IMR-90 (cell line): ENCODE measurements around the gene PLEKHA8. TPM values are rescaled to one million over a fixed set of nuclear protein-coding genes. Genes with fewer than 3 reads are reported as not detected.

Experiments used
- ATAC-seq: fragments of 200-7000 bp; cut with Tn5 transposase; 2 replicates; pipeline ENCODE4 v1.9.1; 2020; ENCODE audit warnings: low read depth, mild to moderate bottlenecking, moderate library complexity
- BruUV-seq: library from RNA; stranded (reverse); fragments of 400-500 nt; replicated peaks from 2 replicates; lab custom pipeline; 2021; lab: Mats Ljungman, UMichigan
- CTCF ChIA-PET: fragments of 300-600 bp; formaldehyde crosslinking; extraction: SDS; loops from one replicate; lab custom pipeline; 2021; ENCODE audit warnings: antibody characterized with exemption; lab: Yijun Ruan, JAX
- POLR2A ChIA-PET: fragments of 300-600 bp; sonication (Branson Sonifier 250); formaldehyde crosslinking; loops from one replicate; lab custom pipeline; 2022; ENCODE audit warnings: antibody characterized with exemption; ENCODE audit not compliant: unreplicated experiment; lab: Charles Lee
- DNase-seq: peaks from one replicate; pipeline ENCODE4 v3.0.0; 2013
- H2AFZ ChIP-seq: replicated peaks from 2 replicates; pipeline ENCODE3; 2013; ENCODE audit warnings: low read length, mild to moderate bottlenecking; ENCODE audit not compliant: poor library complexity
- H2AK5ac ChIP-seq: 2 replicates; pipeline ENCODE4 v1.6.1; 2013; ENCODE audit warnings: low read depth, low read length, inconsistent platforms
- H2AK9ac ChIP-seq: replicated peaks from 2 replicates; pipeline ENCODE3; 2013; ENCODE audit warnings: mild to moderate bottlenecking, low read depth, low read length, moderate library complexity; ENCODE audit not compliant: poor library complexity
- H2BK120ac ChIP-seq: 2 replicates; pipeline ENCODE4 v1.6.1; 2013; ENCODE audit warnings: low read depth, low read length, inconsistent platforms
- H2BK15ac ChIP-seq: 3 replicates; pipeline ENCODE4 v1.6.1; 2013; ENCODE audit warnings: low read depth, low read length, inconsistent platforms
- H2BK20ac ChIP-seq: 2 replicates; pipeline ENCODE4 v1.6.1; 2013; ENCODE audit warnings: low read depth, mild to moderate bottlenecking, inconsistent platforms, low read length, moderate library complexity
- H2BK5ac ChIP-seq: 2 replicates; pipeline ENCODE4 v1.6.1; 2013; ENCODE audit warnings: mild to moderate bottlenecking, low read depth, low read length, inconsistent platforms; ENCODE audit not compliant: poor library complexity, severe bottlenecking
- H3K14ac ChIP-seq: replicated peaks from 2 replicates; pipeline ENCODE4 v1.6.1; 2013; ENCODE audit warnings: low read depth, low read length, inconsistent platforms
- H3K18ac ChIP-seq: 2 replicates; pipeline ENCODE4 v1.6.1; 2013; ENCODE audit warnings: low read depth, low read length, control low read depth
- H3K23ac ChIP-seq: 2 replicates; pipeline ENCODE4 v1.6.1; 2013; ENCODE audit warnings: low read depth, low read length, inconsistent platforms
- H3K27ac ChIP-seq: 2 replicates; pipeline ENCODE4 v1.5.1; 2013; ENCODE audit warnings: mild to moderate bottlenecking, control low read depth, low read length; ENCODE audit not compliant: insufficient read depth
- H3K27me3 ChIP-seq: 2 replicates; pipeline ENCODE4 v1.6.1; 2013; ENCODE audit warnings: low read length; ENCODE audit not compliant: control insufficient read depth, insufficient read depth
- H3K36me3 ChIP-seq: 2 replicates; pipeline ENCODE4 v1.6.1; 2013; ENCODE audit warnings: low read length, mixed read lengths; ENCODE audit not compliant: control insufficient read depth, insufficient read depth
- H3K4ac ChIP-seq: 2 replicates; pipeline ENCODE4 v1.6.1; 2013; ENCODE audit warnings: low read depth, low read length, inconsistent platforms
- H3K4me1 ChIP-seq: 2 replicates; pipeline ENCODE4 v1.6.1; 2013; ENCODE audit warnings: low read length, mixed read lengths; ENCODE audit not compliant: control insufficient read depth, insufficient read depth
- H3K4me2 ChIP-seq: 2 replicates; pipeline ENCODE4 v1.6.1; 2013; ENCODE audit warnings: low read depth, mild to moderate bottlenecking, control low read depth, low read length, moderate library complexity
- H3K4me3 ChIP-seq: 2 replicates; pipeline ENCODE4 v1.5.1; 2013; ENCODE audit warnings: low read depth, mild to moderate bottlenecking, control low read depth, low read length, moderate library complexity; ENCODE audit not compliant: insufficient read depth
- H3K56ac ChIP-seq: 2 replicates; pipeline ENCODE4 v1.6.1; 2013; ENCODE audit warnings: low read length, inconsistent platforms; ENCODE audit not compliant: insufficient read depth; ENCODE audit errors: extremely low read depth
- H3K79me1 ChIP-seq, 2 experiments: 2 replicates each; pipeline ENCODE4 v1.6.1; 2013; ENCODE audit warnings: low read length in 2 of 2, inconsistent platforms in 1 of 2, low read depth in 1 of 2
- H3K9ac ChIP-seq: 2 replicates; pipeline ENCODE4 v1.6.1; 2013; ENCODE audit warnings: low read depth, low read length, control low read depth
- H3K9me1 ChIP-seq: 2 replicates; pipeline ENCODE4 v1.6.1; 2013; ENCODE audit warnings: low read length, inconsistent platforms; ENCODE audit not compliant: insufficient read depth
- H3K9me3 ChIP-seq: 2 replicates; pipeline ENCODE4 v1.6.1; 2013; ENCODE audit warnings: low read length; ENCODE audit not compliant: control insufficient read depth, insufficient read depth
- H4K20me1 ChIP-seq: 2 replicates; pipeline ENCODE4 v1.6.1; 2013; ENCODE audit warnings: low read length, inconsistent platforms; ENCODE audit not compliant: insufficient read depth
- H4K5ac ChIP-seq: 2 replicates; pipeline ENCODE4 v1.6.1; 2013; ENCODE audit warnings: mild to moderate bottlenecking, low read depth, low read length, control low read depth
- H4K8ac ChIP-seq, 2 experiments: 2 replicates each; pipeline ENCODE4 v1.6.1; 2013; ENCODE audit warnings: low read depth in 2 of 2, low read length in 2 of 2, control low read depth in 1 of 2, inconsistent platforms in 1 of 2
- H4K91ac ChIP-seq: 2 replicates; pipeline ENCODE4 v1.6.1; 2013; ENCODE audit warnings: low read depth, low read length, inconsistent platforms; ENCODE audit not compliant: insufficient read depth
- BHLHE40 ChIP-seq: fragments of 150-350 bp; IDR thresholded peaks from 2 replicates; pipeline ENCODE4 v1.6.1; 2016; ENCODE audit warnings: mild to moderate bottlenecking, low read depth, low read length
- CEBPB ChIP-seq: IDR thresholded peaks from 2 replicates; pipeline ENCODE4 v1.6.1; 2012; ENCODE audit warnings: low read depth, low read length, improper control_type of control experiment
- CHD1 ChIP-seq: IDR thresholded peaks from 2 replicates; pipeline ENCODE4 v1.6.1; 2012; ENCODE audit warnings: low read depth, low read length, improper control_type of control experiment
- CTCF ChIP-seq: conservative IDR thresholded peaks from 2 replicates; pipeline ENCODE4 v1.5.1; 2012; ENCODE audit warnings: mild to moderate bottlenecking, low read depth, low read length, improper control_type of control experiment
- ELK1 ChIP-seq: fragments of 150-350 bp; IDR thresholded peaks from 2 replicates; pipeline ENCODE4 v1.6.1; 2016; ENCODE audit warnings: low read depth, mild to moderate bottlenecking, low read length, moderate library complexity, borderline replicate concordance
- FOS ChIP-seq: fragments of 150-350 bp; IDR thresholded peaks from 2 replicates; pipeline ENCODE4 v1.6.1; 2016; ENCODE audit warnings: low read depth, low read length
- MAFK ChIP-seq: IDR thresholded peaks from 2 replicates; pipeline ENCODE4 v1.6.1; 2012; ENCODE audit warnings: low read depth, low read length, improper control_type of control experiment
- MAZ ChIP-seq: IDR thresholded peaks from 2 replicates; pipeline ENCODE4 v1.6.1; 2012; ENCODE audit warnings: low read depth, mild to moderate bottlenecking, low read length, improper control_type of control experiment, moderate library complexity, borderline replicate concordance
- MXI1 ChIP-seq: IDR thresholded peaks from 2 replicates; pipeline ENCODE4 v1.6.1; 2012; ENCODE audit warnings: low read depth, mild to moderate bottlenecking, low read length, moderate library complexity, borderline replicate concordance
- NFE2L2 ChIP-seq: fragments of 150-350 bp; IDR thresholded peaks from 2 replicates; pipeline ENCODE4 v1.6.1; 2016; ENCODE audit warnings: low read depth, mild to moderate bottlenecking, low read length
- POLR2A ChIP-seq: IDR thresholded peaks from 2 replicates; pipeline ENCODE4 v1.6.1; 2012; ENCODE audit warnings: mild to moderate bottlenecking, low read depth, low read length
- RAD21 ChIP-seq: IDR thresholded peaks from 2 replicates; pipeline ENCODE4 v1.6.1; 2012; ENCODE audit warnings: low read length, improper control_type of control experiment
- RCOR1 ChIP-seq: IDR thresholded peaks from 2 replicates; pipeline ENCODE4 v1.6.1; 2012; ENCODE audit warnings: mild to moderate bottlenecking, low read length, improper control_type of control experiment; ENCODE audit not compliant: insufficient replicate concordance
- RFX5 ChIP-seq: IDR thresholded peaks from 2 replicates; pipeline ENCODE4 v1.8.0; 2012; ENCODE audit warnings: low read depth, mild to moderate bottlenecking, low read length, moderate library complexity
- SMC3 ChIP-seq: fragments of 150-350 bp; IDR thresholded peaks from 2 replicates; pipeline ENCODE4 v1.6.1; 2016; ENCODE audit warnings: low read depth, mild to moderate bottlenecking, antibody characterized with exemption, low read length, moderate library complexity
- USF2 ChIP-seq: fragments of 150-350 bp; IDR thresholded peaks from 2 replicates; pipeline ENCODE4 v1.6.1; 2017; ENCODE audit warnings: mild to moderate bottlenecking, antibody characterized with exemption, low read length, low read depth
- WGBS, 2 experiments: methylation state at CpG; one replicate each; pipeline versions ENCODE4 v1.1.5 to v1.1.7; 2013; ENCODE audit warnings: missing lambda C conversion rate in 2 of 2; ENCODE audit not compliant: insufficient read length in 1 of 2; ENCODE audit errors: extremely low coverage in 2 of 2; 5-methylcytosine and 5-hydroxymethylcytosine counted together
- dilution Hi-C: fragments of 300-500 bp; cut with HindIII; formaldehyde crosslinking; loops from one replicate; pipeline ENCODE4 v1.14.3; 2018; ENCODE audit warnings: low sequenced_read_pairs; ENCODE audit not compliant: unreplicated experiment
- in situ Hi-C: fragments of 300-500 bp; cut with MboI; formaldehyde crosslinking; loops from 3 replicates; pipeline ENCODE4 v1.14.3; 2019; ENCODE audit warnings: low sequenced_read_pairs, inconsistent platforms, mixed read lengths
- intact Hi-C: fragments of 100-400 bp; cut with micrococcal nuclease; formaldehyde crosslinking; loops from 2 replicates; pipeline ENCODE4 v1.10.0; 2022
- polyA plus RNA-seq, 3 experiments: library from polyadenylated mRNA; depleted of rRNA; stranded (reverse); fragments of >200 nt; gene quantifications; 2 replicates each; pipeline ENCODE4 v1.2.3, GENCODE V29; 2012; ENCODE audit warnings: low replicate concordance in 1 of 3
- total RNA-seq: library from RNA; depleted of rRNA; stranded (reverse); fragments of >200 nt; gene quantifications from 2 replicates; pipeline ENCODE4 v1.2.3, GENCODE V29; 2012

The PLEKHA8 gene
- total and polyA plus RNA-seq, 2 of the 4 experiments (the other 2 are of a cell fraction) = 3.6 to 9.7 TPM

- DNase-seq (no peak), ATAC-seq (no peak)
- BruUV-seq = no TSS peak
- 28% methylated on average over 3 of the region's 7 CpGs; no CpG with 5 or more reads in 1 of the 2 experiments for WGBS, 2 experiments
- Histone ChIP-seq H3K4me2 (no peak overlapping the region), H4K91ac (no peak overlapping the region), H3K9ac (no peak overlapping the region), H3K9me3 (no peaks in the 10 kb centered on the region), H3K4me3 (no peak overlapping the region), H2AFZ (no peak overlapping the region), H3K27me3 (no peaks in the 10 kb centered on the region), H2BK120ac (no peak overlapping the region), H2BK15ac (no peak overlapping the region), H4K20me1 (0 out of 2 replicates have a peak, but pooled peaks cover 3% of the 10 kb centered on the region), H3K14ac (no peak overlapping the region), H3K23ac (no peak overlapping the region), H3K4me1 (peaks cover 12% of the 10 kb centered on the region), H2BK5ac (no peak overlapping the region), H2BK20ac (no peak overlapping the region), H4K5ac (no peak overlapping the region), H3K56ac (no peak overlapping the region), H3K36me3 (no peaks in the 10 kb centered on the region), H3K18ac (no peak overlapping the region), H3K9me1 (peaks cover 3% of the 10 kb centered on the region; the same call in 1 of the 2 replicates), H2AK5ac (no peak overlapping the region), H2AK9ac (no peak overlapping the region), H4K8ac (no peak overlapping the region), H3K79me1 (no peaks in the 10 kb centered on the region), H3K27ac (no peak overlapping the region), H3K4ac (no peak overlapping the region)
- POLR2A ChIA-PET = no interaction called here
- in situ Hi-C loops (no loop called here), dilution Hi-C loops (no loop called here), intact Hi-C loops (no loop called here)
- TF ChIP-seq BHLHE40 = no peak
- no peak for TF ChIP-seq SMC3
- TF ChIP-seq RAD21 = no peak
- TF ChIP-seq MXI1 = no peak
- no peak for TF ChIP-seq CEBPB
- TF ChIP-seq RFX5 = no peak
- TF ChIP-seq FOS = no peak
- no peak for TF ChIP-seq RCOR1
- no peak for TF ChIP-seq MAFK
- no peak for TF ChIP-seq MAZ
- TF ChIP-seq CTCF = no peak
- no peak for TF ChIP-seq USF2
- TF ChIP-seq ELK1 = no peak
- no peak for TF ChIP-seq NFE2L2
- no peak for TF ChIP-seq POLR2A
- TF ChIP-seq CHD1 = no peak
- CTCF ChIA-PET = interaction anchor here (0.6 kb wide), 1 partner anchor 447 kb away, joined by 3 read pairs; no protein-coding TSS in a partner anchor
These were observed 147.5 kb downstream of the PLEKHA8 start for GRCh38 chr7:30175636-30176147.
